Neural cell (in vitro differentiated cells): Measurements from ENCODE around the gene MAGI2.

Experiments
- CTCF ChIP-seq: fragments of 450-650 bp; IDR thresholded peaks from 2 replicates; pipeline ENCODE4 v1.5.1; 2014; ENCODE audit warnings: antibody characterized with exemption, mild to moderate bottlenecking, moderate library complexity; ENCODE audit not compliant: poor library complexity, severe bottlenecking
- TAF1 ChIP-seq: IDR thresholded peaks from 2 replicates; pipeline ENCODE4 v1.6.1; 2012; ENCODE audit warnings: low read depth

GRCh38 chr7:79055722-79056415, 397.6 kb downstream of the MAGI2 start:
- TF ChIP-seq TAF1: no peak
- no peak for TF ChIP-seq CTCF
